ENCODE data around the gene PDGFRB.

DNA sequence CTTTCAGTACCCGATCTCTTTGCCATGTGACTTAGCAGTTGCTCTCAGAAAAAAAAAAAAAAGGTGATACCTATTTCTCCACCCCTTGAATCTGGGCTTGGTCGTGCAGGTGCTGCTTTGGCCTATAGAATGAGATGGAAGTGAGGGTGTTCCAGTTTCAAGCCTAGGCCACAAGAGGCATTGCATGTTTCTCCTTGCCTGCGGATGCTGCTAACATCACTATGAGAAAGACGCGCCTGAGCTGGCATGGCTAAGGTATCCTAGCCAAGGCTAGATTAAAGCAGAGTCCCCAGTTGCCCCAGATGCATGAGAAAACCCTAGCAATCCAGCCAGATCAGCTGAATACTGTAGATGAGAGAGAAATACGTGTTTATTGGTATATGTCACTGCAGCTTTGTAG is 54.6 kb downstream of the PDGFRB start:
- TF ChIP-seq, protein P1, sequence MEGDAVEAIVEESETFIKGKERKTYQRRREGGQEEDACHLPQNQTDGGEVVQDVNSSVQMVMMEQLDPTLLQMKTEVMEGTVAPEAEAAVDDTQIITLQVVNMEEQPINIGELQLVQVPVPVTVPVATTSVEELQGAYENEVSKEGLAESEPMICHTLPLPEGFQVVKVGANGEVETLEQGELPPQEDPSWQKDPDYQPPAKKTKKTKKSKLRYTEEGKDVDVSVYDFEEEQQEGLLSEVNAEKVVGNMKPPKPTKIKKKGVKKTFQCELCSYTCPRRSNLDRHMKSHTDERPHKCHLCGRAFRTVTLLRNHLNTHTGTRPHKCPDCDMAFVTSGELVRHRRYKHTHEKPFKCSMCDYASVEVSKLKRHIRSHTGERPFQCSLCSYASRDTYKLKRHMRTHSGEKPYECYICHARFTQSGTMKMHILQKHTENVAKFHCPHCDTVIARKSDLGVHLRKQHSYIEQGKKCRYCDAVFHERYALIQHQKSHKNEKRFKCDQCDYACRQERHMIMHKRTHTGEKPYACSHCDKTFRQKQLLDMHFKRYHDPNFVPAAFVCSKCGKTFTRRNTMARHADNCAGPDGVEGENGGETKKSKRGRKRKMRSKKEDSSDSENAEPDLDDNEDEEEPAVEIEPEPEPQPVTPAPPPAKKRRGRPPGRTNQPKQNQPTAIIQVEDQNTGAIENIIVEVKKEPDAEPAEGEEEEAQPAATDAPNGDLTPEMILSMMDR (IDR thresholded peaks at IDR 0.05) = no peak
- TF ChIP-seq POLR2A (IDR thresholded peaks at IDR 0.05) (no peak), POLR2AphosphoS5 (IDR thresholded peaks at IDR 0.05) (no peak)

Measured in breast epithelium (tissue), 3 donors.